PC-9 (cell line): Measurements from ENCODE around the gene THSD7B. TPM values are rescaled to one million over a fixed set of nuclear protein-coding genes. Genes with fewer than 3 reads are reported as not detected.

ENCODE experiments used
- BruUV-seq: library from RNA; stranded (reverse); fragments of 400-500 nt; replicated peaks from 2 replicates; lab custom pipeline; 2021; lab: Mats Ljungman, UMichigan
- CTCF ChIA-PET: fragments of 300-600 bp; sonication (Branson Sonifier 250); formaldehyde crosslinking; loops from one replicate; lab custom pipeline; 2022; ENCODE audit warnings: antibody characterized with exemption; lab: Charles Lee
- POLR2A ChIA-PET: fragments of 300-600 bp; sonication (Branson Sonifier 250); formaldehyde crosslinking; loops from one replicate; lab custom pipeline; 2022; ENCODE audit warnings: antibody characterized with exemption; ENCODE audit not compliant: unreplicated experiment; lab: Charles Lee
- DNase-seq, 2 experiments: peaks; one replicate each; pipeline versions ENCODE4 v3.0.0 to v3.0.0-alpha.2; 2015 to 2022; ENCODE audit warnings: mixed read lengths in 1 of 2
- H2AFZ ChIP-seq: fragments of 200-600 bp; sonication (generic); 2 replicates; pipeline ENCODE4 v1.8.1; 2017; ENCODE audit warnings: antibody characterized with exemption
- H3F3A ChIP-seq: fragments of 200-600 bp; sonication (generic); 2 replicates; pipeline ENCODE4 v1.8.1; 2017; ENCODE audit warnings: antibody characterized with exemption, mild to moderate bottlenecking, low read depth; ENCODE audit not compliant: insufficient read depth
- H3K27ac ChIP-seq: fragments of 200-600 bp; sonication (generic); 2 replicates; pipeline ENCODE4 v1.6.1; 2016; ENCODE audit warnings: mixed run types
- H3K27me3 ChIP-seq: fragments of 200-600 bp; sonication (generic); 2 replicates; pipeline ENCODE4 v1.6.1; 2016; ENCODE audit warnings: low read depth, mixed run types; ENCODE audit not compliant: insufficient read depth
- H3K36me3 ChIP-seq: fragments of 200-600 bp; sonication (generic); 2 replicates; pipeline ENCODE4 v1.6.1; 2016; ENCODE audit warnings: low read depth, mixed run types
- H3K4me1 ChIP-seq: fragments of 200-600 bp; sonication (generic); replicated peaks from 2 replicates; pipeline ENCODE4 v1.6.1; 2016; ENCODE audit warnings: mixed run types; ENCODE audit not compliant: insufficient read depth
- H3K4me2 ChIP-seq: fragments of 200-600 bp; sonication (generic); 2 replicates; pipeline ENCODE4 v1.6.1; 2017; ENCODE audit warnings: mixed run types
- H3K4me3 ChIP-seq: fragments of 200-600 bp; sonication (generic); 2 replicates; pipeline ENCODE4 v1.6.1; 2016; ENCODE audit warnings: mixed run types
- H3K79me2 ChIP-seq: fragments of 200-600 bp; sonication (generic); 2 replicates; pipeline ENCODE4 v1.6.1; 2017; ENCODE audit warnings: low read depth, mixed run types
- H3K9me2 ChIP-seq: fragments of 200-600 bp; sonication (generic); 2 replicates; pipeline ENCODE4 v1.8.1; 2017; ENCODE audit warnings: mild to moderate bottlenecking; ENCODE audit not compliant: insufficient read depth
- H3K9me3 ChIP-seq: fragments of 200-600 bp; sonication (generic); 2 replicates; pipeline ENCODE4 v1.8.1; 2016; ENCODE audit warnings: low read depth; ENCODE audit not compliant: insufficient read depth
- H4K20me1 ChIP-seq: fragments of 200-600 bp; sonication (generic); 2 replicates; pipeline ENCODE4 v1.8.1; 2017; ENCODE audit not compliant: insufficient read depth
- CTCF ChIP-seq: fragments of 200-600 bp; sonication (generic); conservative IDR thresholded peaks from 2 replicates; pipeline ENCODE4 v1.6.1; 2017; ENCODE audit warnings: mixed run types, antibody characterized with exemption, mild to moderate bottlenecking, moderate library complexity
- EZH2 ChIP-seq: fragments of 200-600 bp; sonication (generic); IDR thresholded peaks from 2 replicates; pipeline ENCODE4 v1.8.0; 2017; ENCODE audit warnings: antibody characterized with exemption, low read depth
- intact Hi-C: fragments of 100-400 bp; cut with micrococcal nuclease; formaldehyde crosslinking; loops from one replicate; pipeline ENCODE4 v1.10.0; 2022; ENCODE audit not compliant: unreplicated experiment
- total RNA-seq: library from RNA; stranded (reverse); gene quantifications from 2 replicates; pipeline ENCODE4 v1.2.3, GENCODE V29; 2021

The THSD7B gene
- total RNA-seq, 1 experiment from 2014 or later: not detected

GRCh38 chr2:136986605-136987221 lies 221.4 kb downstream of the THSD7B start:
- H3K27me3 ChIP-seq: no peaks in the 10 kb centered on the region
- no peaks in the 10 kb centered on the region for H3K79me2 ChIP-seq
- H3K4me3 ChIP-seq: no peak overlapping the region
- no peak overlapping the region for H2AFZ ChIP-seq
- H3K27ac ChIP-seq: no peak overlapping the region
- TF ChIP-seq CTCF: no peak
- TF ChIP-seq EZH2: no peak
- CTCF ChIA-PET: no interaction called here
- intact Hi-C loops: no loop called here
- POLR2A ChIA-PET: no interaction called here
- no peak overlapping the region for H3K4me2 ChIP-seq
- no peaks in the 10 kb centered on the region for H3K4me1 ChIP-seq
- DNase-seq: no peak
- no peaks in the 10 kb centered on the region for H3K9me3 ChIP-seq
- no peaks in the 10 kb centered on the region for H3K36me3 ChIP-seq
- H3K9me2 ChIP-seq: no peaks in the 10 kb centered on the region
- no peaks in the 10 kb centered on the region for H4K20me1 ChIP-seq
- BruUV-seq: no TSS peak
- H3F3A ChIP-seq: no peaks in the 10 kb centered on the region

DNA sequence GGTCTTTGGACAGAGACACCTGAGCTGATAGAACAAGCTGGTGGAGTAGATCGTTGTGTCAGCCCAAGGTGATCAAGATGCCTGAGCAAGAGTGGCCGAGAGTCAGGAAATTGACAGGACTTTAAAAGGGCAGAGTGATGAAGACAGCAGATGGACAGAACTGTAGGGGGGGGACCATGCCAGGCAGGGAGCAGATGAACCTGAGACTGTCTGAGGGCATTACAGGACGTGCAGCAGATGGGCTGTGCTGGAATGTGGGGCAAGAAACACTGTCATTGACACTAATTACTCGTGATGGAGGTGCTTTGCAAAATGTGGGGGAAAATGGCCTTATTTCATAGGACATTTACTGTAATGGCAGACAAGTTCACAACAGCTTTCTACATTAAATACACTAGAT lies 225.0 kb downstream of the THSD7B start:
- no peaks in the 10 kb centered on the region for H3K79me2 ChIP-seq
- no peaks in the 10 kb centered on the region for H3F3A ChIP-seq
- H4K20me1 ChIP-seq: no peaks in the 10 kb centered on the region
- H3K9me3 ChIP-seq: no peaks in the 10 kb centered on the region
- H3K36me3 ChIP-seq: no peaks in the 10 kb centered on the region
- no peak overlapping the region for H3K27ac ChIP-seq
- BruUV-seq: no TSS peak
- H2AFZ ChIP-seq: no peak overlapping the region
- H3K4me3 ChIP-seq: no peak overlapping the region
- H3K4me2 ChIP-seq: no peak overlapping the region
- ChIA-PET POLR2A (no interaction called here), CTCF (no interaction called here)
- no peak for DNase-seq
- no peak for TF ChIP-seq CTCF
- no peak for TF ChIP-seq EZH2
- H3K9me2 ChIP-seq: no peaks in the 10 kb centered on the region
- H3K4me1 ChIP-seq: no peaks in the 10 kb centered on the region
- intact Hi-C loops: no loop called here
- peaks cover 10% of the 10 kb centered on the region for H3K27me3 ChIP-seq

DNA sequence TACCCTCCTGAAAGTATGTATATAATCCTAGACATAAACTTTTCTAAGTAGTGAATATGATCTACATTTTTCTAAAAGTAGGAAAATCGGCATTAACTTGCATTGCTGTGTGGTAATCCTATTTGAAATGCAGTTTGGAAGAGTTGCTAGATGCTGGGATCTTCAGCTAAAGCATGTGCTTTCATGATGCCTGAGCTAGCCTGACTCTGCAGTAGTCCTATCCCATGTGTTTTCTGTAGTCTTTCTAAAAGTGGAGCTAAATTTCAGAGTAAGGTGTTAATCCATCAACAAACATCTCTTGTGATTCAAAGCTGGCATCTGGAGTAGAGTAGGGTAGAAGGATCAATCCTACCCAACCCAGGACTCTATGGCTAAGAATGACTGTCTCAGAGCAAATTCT lies 229.4 kb downstream of the THSD7B start:
- Histone ChIP-seq H4K20me1 (no peaks in the 10 kb centered on the region), H3K9me2 (no peaks in the 10 kb centered on the region), H3K79me2 (no peaks in the 10 kb centered on the region), H3K27me3 (peaks cover 10% of the 10 kb centered on the region), H3K4me2 (no peak overlapping the region), H3K36me3 (no peaks in the 10 kb centered on the region), H3K4me1 (no peaks in the 10 kb centered on the region), H3F3A (no peaks in the 10 kb centered on the region), H3K4me3 (no peak overlapping the region), H3K27ac (no peak overlapping the region), H2AFZ (no peak overlapping the region), H3K9me3 (no peaks in the 10 kb centered on the region)
- intact Hi-C loops: no loop called here
- BruUV-seq: no TSS peak
- TF ChIP-seq EZH2: no peak
- TF ChIP-seq CTCF: no peak
- ChIA-PET POLR2A (no interaction called here), CTCF (no interaction called here)
- DNase-seq: no peak
